NCI-H526 (cell line): Measurements from ENCODE around the gene ATXN2L.
A peak's percentile ranks its signal among the peaks of the same experiment; 100 is the strongest.
"Not testable (repeated sequence)": the region's sequence is repeated elsewhere in the genome, so short reads cannot be mapped to it uniquely, and the experiment has no call there.

Experiments used
- DNase-seq, 2 experiments: peaks; one replicate each; lab custom pipeline; 2025; lab: John Stamatoyannopoulos, UW

ATXN2L gene, protein sequence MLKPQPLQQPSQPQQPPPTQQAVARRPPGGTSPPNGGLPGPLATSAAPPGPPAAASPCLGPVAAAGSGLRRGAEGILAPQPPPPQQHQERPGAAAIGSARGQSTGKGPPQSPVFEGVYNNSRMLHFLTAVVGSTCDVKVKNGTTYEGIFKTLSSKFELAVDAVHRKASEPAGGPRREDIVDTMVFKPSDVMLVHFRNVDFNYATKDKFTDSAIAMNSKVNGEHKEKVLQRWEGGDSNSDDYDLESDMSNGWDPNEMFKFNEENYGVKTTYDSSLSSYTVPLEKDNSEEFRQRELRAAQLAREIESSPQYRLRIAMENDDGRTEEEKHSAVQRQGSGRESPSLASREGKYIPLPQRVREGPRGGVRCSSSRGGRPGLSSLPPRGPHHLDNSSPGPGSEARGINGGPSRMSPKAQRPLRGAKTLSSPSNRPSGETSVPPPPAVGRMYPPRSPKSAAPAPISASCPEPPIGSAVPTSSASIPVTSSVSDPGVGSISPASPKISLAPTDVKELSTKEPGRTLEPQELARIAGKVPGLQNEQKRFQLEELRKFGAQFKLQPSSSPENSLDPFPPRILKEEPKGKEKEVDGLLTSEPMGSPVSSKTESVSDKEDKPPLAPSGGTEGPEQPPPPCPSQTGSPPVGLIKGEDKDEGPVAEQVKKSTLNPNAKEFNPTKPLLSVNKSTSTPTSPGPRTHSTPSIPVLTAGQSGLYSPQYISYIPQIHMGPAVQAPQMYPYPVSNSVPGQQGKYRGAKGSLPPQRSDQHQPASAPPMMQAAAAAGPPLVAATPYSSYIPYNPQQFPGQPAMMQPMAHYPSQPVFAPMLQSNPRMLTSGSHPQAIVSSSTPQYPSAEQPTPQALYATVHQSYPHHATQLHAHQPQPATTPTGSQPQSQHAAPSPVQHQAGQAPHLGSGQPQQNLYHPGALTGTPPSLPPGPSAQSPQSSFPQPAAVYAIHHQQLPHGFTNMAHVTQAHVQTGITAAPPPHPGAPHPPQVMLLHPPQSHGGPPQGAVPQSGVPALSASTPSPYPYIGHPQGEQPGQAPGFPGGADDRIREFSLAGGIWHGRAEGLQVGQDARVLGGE

DNA sequence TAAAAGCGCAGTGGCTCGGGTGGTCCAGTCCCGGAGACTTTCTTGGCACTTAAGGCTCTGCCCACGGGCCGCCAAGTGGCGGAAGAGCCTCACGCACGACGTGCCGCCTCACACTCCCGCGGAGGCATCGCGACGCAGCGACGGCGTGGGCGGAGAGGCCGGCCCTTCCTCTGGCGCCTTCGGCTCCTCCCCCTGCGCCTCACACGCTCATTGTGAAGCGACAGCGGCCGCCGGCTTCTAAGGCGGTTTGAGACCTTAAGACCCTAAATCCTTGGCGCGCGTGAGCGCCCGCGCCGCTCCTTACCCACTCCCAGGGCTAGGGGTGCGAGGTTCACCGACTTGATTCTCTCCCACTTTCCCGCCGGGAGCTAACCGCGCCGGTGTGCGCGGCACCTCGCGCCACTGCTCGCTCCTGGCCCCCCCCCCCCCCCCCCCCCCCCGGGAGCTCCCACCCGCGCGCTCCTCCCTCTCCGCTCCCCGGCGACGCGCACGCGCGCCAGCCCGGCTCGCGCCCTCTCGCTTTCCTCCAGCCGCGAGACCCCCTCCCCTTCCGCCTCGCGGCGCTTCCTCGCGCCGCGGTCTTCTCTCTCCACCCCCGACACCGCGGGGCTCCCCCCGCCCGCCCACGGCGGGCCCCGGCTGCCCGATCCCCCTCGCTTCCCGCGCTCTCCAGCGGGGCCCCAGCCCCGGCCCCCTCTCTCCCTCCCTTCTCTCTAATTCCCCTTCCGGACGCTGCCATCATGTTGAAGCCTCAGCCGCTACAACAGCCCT, at the start of gene ATXN2L:
Gene ATXN2L (plus strand): TSS at position 480 of the 771 bp plus-strand sequence. CDS start 261 bp downstream, at position 741.
- peak; percentile 78 to 97 for DNase-seq

DNA sequence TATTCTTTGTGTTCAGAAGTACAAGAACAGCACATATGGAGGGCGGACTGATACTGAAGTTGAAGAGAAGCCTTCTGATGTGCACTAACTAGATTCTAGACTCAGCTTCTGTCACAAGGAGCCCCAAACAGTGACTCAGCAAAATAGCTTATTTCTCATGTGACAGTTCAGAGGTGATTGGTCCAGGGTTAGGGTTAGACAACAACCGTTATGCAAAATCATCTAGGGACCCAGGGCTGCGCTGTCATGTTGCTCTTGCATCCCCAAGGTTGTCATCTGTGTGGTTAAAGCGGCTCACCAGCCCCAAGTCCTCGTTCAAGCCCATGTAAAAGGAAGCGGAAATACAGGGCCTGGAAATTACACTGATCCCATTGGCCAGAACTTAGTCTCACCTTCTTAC, 41.1 kb upstream of the ATXN2L start:
- not testable (repeated sequence) for DNase-seq

DNA sequence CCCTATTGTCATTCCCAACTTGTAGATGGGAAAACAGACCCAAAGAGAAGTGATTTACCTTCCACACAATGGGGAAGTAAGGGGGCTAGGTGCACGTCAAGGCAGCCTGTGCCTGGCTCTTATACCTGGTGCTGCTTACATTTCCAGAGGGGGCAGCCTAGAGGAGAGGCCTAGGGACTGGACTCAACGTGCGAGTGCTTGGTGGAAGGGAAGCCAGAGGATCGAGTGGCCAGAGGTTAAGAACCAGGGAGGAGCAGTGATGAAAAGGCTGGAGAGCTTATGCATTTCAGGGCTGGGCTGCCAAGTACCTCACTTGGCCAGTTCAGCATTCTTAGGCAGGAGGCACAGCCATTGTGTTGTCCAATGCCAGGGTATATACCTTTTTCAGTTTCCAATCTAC, 40.4 kb upstream of the ATXN2L start:
- not testable (repeated sequence) for DNase-seq

DNA sequence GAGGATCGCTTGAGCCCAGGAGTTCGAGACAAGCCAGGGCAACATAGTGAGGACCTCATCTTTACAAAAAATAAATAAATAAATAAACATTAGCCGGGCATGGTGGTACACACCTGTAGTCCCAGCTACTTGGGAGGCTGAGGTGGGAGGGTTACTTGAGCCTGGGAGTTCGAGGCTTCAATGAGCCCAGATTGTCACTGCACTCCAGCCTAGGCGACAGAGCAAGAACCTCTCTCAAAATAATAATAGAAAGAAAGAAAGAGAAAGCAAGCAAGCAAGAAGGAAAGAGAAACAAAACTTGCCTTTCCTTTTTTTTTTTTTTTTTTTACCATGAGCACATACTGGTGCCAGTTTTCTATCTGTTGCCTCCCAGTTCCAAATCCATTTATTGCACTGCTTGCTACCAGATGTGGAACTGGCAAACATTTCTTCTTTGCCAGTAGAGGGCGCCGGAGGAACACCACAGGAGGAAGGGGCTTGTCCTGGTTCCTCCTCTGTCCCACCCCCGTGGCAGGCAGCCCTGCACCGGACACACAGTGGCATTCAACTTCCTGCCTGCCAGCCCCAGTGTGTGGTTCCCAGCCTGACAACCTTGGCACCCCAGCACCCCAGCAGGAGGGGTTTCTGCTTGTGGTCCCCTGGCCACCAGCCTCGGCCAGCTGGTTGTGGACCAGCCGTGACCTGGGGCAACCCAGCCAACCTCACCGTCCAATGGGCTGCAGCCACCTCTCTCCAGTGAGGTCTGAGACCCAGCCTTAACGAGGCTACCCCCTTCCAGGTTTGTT, 20.4 kb upstream of the ATXN2L start:
- peak; percentile 59 to 78 for DNase-seq

DNA sequence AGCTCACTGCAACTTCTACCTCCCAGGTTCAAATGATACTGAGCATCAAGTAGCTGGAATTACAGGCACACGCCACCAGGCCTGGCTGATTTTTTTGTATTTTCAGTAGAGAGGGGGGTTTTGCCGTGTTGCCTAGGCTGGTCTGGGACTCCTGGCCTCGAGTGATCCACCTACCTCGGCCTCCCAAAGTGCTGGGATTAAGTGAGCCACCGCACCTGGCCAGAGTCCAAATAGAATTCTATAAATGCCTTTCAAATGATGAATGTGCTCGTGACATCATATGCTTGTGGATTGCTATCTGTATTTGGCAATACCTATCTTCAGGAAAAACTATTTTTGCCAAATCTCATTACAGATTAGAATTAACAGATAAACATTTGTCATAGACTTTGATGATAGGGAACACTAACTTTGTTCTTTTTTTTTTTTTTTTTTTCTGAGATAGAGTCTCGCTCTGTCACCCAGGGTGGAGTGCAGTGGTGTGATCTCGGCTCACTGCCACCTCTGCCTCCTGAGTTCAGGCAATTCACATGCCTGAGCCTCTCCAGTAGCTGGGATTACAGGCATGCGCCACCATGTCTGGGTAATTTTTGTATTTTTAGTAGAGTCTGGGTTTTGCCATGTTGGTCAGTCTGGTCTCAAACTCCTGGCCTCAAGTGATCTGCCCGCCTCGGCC, 15.2 kb upstream of the ATXN2L start:
- not testable (repeated sequence) for DNase-seq

DNA sequence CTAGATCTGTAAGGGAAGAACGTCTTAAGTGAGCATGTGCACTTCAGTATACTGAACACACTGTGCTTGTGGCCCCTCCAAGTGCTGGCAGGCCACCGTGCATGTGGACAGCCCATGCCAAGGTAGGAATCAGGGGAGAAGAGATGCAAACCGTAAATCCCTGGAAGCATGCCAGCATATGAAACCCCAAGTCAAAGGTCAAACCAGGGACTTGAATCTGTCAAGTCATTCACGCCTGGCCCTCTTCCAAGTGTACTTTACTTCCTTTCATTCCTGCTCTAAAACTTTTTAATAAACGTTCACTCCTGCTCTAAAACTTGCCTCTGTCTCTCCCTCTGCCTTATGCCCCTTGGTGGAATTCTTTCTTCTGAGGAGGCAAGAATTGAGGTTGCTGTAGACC, 2.8 kb upstream of the ATXN2L start:
- DNase-seq, result no peak

DNA sequence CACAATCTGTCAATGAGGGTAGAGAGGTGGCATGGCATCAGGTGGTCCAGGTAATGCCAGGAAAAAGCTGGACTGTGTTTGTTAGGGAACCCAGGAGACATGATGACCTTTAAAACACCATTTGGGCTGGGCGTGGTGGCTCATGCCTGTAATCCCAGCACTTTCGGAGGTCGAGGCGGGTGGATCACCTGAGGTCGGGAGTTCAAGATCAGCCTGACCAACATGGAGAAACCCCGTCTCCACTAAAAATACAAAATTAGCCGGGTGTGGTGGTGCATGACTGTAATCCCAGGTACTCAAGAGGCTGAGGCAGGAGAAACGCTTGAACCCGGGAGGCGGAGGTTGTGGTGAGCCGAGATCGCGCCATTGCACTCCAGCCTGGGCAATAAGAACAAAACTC, 2.3 kb upstream of the ATXN2L start:
- DNase-seq, result not testable (repeated sequence)

DNA sequence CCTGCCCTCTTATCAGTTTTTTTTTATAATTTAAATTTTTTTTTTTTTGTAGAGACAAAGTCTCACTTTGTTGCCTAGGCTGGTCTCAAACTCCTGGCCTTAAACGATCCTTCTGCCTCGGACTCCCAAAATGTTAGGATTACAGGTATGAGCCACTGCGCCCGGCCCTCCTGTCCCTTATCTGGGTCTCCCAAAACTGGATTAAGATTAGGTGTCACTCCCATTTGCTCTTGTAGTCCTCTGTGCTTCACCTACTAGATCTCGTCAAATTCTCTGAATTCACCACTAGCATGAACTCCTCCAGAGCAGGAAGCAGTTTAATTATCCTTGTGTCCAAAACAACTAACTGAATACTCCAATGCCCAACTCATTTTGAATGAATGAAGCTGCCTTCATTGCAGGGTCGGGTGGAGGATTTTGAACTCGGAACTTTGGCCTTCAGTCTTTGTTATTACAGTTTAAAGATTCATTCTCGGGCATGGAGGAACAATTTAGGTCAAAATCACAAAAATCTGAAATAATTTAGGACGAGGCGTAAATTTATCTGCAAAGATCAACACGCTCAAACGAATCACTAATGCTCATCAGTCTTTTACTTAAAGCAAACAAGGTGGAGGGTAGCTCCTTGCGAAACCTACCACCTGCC, 802 bp upstream of the ATXN2L start:
- DNase-seq, result no peak

DNA sequence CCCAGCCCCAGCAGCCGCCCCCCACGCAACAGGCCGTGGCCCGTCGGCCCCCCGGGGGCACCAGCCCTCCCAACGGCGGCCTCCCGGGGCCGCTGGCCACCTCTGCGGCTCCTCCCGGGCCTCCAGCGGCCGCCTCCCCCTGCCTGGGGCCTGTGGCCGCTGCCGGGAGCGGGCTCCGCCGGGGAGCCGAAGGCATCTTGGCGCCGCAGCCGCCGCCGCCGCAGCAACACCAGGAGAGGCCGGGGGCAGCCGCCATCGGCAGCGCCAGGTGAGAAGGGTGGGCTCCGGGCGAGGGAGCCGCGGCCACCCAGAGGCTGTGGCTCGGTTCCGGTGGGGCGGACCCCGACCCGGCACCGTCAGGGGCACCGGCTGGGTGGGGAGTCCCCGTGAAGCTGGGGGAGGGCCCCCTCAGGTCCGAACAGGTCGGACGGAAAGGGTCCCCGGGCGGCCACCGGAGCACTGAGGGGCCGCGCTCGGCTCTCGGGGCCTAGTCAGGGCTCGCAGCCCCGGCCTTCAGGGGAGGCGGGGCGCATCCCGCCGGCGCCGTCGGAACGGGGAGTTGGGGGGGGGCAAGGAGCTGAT, 583 bp downstream of the ATXN2L start:
- no peak for DNase-seq

DNA sequence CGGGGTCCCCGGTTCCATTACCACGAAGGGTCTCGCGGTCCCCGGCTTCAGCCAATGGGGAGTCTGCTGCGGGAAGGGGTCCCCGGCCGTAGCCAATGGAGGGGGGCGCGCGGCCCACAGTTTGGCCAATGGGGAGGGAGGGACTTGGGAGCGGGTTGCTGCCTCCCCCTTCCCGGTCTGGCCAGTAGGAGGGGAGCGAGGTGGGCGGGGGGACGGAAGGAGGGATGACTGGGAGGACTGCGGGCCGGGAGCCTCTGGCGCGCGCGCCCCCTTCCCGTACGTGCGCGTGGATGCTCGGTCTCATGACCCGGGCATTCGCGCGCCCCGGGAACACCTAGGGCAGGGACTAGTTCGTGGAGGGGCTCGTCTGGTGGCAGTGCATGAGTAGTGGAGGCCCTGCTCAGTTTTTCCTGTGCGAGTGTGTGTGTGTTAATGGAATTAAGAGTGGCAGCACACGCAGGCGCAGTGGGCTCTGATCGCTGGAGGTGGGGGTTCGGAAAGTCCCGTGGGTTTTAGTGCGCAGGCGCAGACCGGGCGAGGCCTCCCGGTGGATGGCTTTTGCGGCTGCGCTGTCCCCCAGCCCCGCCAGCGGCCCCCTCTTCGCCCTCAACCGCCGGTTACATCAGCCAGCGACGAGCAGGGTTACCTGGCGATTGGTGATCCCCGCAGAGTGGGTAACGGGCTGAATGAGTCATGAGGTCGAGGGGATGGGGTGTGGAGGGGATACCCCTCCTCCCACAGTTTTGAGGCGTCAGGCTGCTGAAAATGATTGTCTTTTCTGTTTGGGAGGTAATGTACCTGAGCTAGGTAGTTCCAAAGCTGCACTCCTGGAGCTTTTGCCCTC, 1.3 kb downstream of the ATXN2L start:
- peak; percentile 92 to 97 for DNase-seq

DNA sequence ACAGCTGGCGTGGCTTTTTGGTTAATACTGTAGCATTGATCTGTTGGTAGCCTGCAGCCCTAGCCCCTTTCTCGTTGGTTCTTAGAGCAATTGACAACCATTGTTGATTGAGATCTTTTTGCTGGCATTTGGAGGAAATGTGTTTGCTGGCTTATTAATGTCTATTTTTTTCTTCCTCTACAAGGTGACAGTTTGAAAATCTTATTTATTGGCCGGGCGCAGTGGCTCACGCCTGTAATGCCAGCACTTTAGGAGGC, 1.8 kb downstream of the ATXN2L start:
- DNase-seq, result no peak

DNA sequence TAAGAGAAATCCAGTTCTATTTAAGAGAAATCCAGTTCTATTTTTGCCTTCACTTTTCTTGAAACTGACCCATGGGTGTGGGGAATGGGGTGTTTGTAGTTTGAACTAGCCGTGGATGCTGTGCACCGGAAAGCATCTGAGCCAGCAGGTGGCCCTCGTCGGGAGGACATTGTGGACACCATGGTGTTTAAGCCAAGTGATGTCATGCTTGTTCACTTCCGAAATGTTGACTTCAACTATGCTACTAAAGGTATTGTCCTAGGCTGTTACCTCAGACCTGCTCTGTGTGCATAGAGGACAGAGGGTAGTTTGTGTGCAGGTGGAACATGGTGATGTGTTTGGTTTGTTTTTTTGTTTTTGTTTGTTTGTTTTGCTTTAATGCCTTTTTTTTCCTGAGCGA, 3.3 kb downstream of the ATXN2L start:
- no peak for DNase-seq

DNA sequence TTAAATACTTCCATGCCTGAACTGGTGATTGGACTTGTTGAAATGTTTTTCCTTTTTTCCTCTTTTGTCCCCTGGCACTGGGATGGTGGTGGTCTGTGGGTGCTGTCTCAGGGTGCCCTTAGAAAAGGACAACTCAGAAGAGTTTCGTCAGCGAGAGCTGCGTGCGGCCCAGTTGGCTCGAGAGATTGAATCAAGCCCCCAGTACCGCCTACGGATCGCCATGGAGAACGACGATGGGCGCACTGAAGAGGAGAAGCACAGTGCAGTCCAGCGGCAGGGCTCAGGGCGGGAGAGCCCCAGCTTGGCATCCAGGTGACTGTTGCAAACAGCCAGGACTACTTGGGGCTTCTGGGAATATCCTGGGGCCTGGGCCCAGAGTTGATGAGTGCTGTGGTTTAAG, 6.9 kb downstream of the ATXN2L start:
- no peak for DNase-seq

DNA sequence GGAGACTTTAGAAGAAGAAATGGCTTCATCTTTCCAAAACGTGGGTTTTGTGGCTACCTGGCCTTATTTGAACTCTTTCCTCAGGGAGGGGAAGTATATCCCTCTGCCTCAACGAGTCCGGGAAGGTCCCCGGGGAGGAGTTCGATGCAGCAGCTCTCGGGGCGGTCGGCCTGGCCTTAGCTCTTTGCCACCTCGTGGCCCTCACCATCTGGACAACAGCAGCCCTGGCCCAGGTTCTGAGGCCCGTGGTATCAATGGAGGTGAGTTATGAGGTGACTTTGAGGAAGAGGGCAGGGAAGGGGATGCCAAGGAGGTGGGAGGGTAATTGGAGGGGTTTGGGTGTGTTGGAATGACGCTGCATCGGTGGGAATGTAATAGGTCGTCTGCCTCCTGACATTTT, 7.7 kb downstream of the ATXN2L start:
- no peak for DNase-seq

DNA sequence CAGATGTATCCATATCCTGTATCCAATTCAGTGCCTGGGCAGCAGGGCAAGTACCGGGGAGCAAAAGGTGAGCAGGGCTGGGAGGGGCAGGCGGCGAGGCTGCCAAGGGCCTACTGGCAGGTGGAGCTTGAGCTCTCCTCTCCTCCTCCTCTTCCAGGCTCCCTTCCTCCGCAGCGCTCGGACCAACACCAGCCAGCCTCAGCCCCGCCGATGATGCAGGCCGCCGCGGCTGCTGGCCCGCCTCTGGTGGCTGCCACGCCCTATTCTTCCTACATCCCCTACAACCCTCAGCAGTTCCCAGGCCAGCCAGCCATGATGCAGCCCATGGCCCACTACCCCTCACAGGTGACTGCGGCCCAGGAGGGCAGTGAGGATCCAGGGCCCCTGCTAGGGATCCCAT, 11.6 kb downstream of the ATXN2L start:
- no peak for DNase-seq

DNA sequence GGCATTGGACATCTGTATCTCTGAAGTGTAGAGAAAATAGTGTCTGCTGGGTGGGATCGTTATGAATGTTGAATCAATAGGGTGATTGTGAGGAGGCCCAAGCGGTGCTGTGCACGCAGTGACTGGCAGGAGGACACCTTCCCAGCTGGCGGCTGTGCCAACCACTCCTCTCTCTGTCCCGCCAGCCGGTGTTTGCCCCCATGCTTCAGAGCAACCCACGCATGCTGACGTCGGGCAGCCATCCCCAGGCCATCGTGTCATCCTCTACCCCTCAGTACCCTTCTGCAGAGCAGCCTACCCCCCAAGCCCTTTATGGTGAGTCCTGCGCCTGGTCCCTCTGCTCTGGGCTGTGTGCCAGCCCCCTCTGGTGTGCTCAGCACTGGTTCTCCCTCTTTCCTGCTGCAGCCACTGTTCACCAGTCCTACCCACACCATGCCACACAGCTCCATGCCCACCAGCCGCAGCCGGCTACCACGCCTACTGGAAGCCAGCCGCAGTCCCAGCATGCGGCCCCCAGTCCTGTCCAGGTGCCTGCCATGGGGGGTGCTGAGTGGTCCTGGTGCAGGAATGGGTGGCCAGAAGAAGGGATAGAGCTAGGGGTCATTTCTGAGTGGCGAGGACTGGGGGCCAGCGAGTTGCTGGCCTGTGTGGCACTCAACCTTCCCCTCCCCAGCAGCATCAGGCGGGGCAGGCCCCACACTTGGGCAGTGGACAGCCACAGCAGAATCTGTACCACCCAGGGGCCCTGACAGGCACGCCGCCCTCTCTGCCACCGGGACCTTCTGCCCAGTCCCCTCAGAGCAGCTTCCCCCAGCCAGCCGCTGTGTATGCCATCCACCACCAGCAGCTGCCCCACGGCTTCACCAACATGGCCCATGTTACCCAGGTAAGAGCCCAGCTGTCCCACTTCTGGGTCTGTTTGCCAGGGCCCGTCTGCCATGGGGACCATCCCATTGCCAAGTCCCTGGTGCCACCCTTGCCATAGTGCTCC, 12.4 kb downstream of the ATXN2L start:
- no peak for DNase-seq

DNA sequence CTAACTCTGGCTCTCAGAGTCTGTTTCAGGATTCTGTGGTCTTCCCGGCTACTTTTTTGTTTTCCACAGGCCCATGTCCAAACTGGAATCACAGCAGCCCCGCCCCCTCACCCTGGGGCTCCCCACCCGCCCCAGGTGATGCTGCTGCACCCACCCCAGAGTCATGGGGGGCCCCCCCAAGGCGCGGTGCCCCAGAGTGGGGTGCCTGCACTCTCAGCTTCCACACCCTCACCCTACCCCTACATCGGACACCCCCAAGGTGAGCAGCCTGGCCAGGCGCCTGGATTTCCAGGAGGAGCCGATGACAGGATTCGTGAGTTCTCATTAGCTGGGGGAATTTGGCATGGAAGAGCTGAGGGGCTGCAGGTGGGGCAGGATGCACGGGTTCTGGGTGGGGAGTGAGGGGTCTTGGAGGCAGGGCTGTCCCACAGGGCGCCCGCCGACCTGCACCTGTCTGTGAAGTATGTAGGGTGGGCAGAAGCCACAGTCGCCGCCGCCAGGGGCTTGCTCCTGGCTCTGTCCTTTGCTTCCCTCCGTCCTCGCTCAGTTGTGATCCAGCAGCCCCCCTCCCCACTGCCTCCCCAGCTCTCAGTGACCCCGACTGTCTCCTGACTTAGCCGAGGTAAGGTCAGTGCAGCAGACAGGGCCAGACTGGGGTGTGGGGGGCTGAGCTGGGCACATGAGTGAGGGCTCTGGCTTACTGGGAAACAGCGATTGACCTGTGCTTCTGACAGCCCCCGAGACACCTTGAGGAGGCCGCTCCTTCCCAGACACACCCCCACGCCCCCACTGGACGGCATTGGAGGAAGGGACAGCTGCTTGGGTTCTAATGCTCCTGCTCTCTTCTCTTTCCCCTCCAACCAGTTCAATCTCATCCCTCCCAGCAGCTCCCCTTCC, 13.3 kb downstream of the ATXN2L start:
- DNase-seq, result no peak
